ENCODE data around the gene SCUBE2.
A peak's percentile ranks its signal among the peaks of the same experiment; 100 is the strongest.
"Not testable (repeated sequence)": the region's sequence is repeated elsewhere in the genome, so short reads cannot be mapped to it uniquely, and the experiment has no call there.

SCUBE2 gene

GRCh38 chr11:9039863-9040262 lies 51.5 kb downstream of the SCUBE2 start:
- DNase-seq, result no peak

GRCh38 chr11:9039198-9039597 lies 52.2 kb downstream of the SCUBE2 start:
- DNase-seq, result no peak

- no peak for DNase-seq
Measured at GRCh38 chr11:9038541-9038940, 52.9 kb downstream of the SCUBE2 start.

- no peak for DNase-seq
Measured at GRCh38 chr11:9037963-9038362, 53.4 kb downstream of the SCUBE2 start.

GRCh38 chr11:9037046-9037780 lies 54.2 kb downstream of the SCUBE2 start:
- no peak for DNase-seq

- DNase-seq, result peak; percentile 89
Measured at GRCh38 chr11:9030601-9031000, 60.8 kb downstream of the SCUBE2 start.

- DNase-seq, result no peak
Measured at GRCh38 chr11:9029422-9029821, 62.0 kb downstream of the SCUBE2 start.

GRCh38 chr11:9028581-9028980 lies 62.8 kb downstream of the SCUBE2 start:
- DNase-seq, result no peak

GRCh38 chr11:9025101-9025850 lies 66.1 kb downstream of the SCUBE2 start:
- DNase-seq, result no peak

- DNase-seq, result no peak
Measured at GRCh38 chr11:9022961-9023680, 68.3 kb downstream of the SCUBE2 start.

- DNase-seq, result no peak
Measured at GRCh38 chr11:9020916-9021315, 70.5 kb downstream of the SCUBE2 start.

GRCh38 chr11:9019861-9020260 lies 71.5 kb downstream of the SCUBE2 start:
- DNase-seq, result no peak

GRCh38 chr11:9017773-9018172 lies 73.6 kb downstream of the SCUBE2 start:
- DNase-seq, result no peak

- no peak for DNase-seq
Measured at GRCh38 chr11:9016916-9017642, 74.3 kb downstream of the SCUBE2 start.

GRCh38 chr11:9015677-9016076 lies 75.7 kb downstream of the SCUBE2 start:
- peak; percentile 56 for DNase-seq

GRCh38 chr11:9014826-9015225 lies 76.6 kb downstream of the SCUBE2 start:
- no peak for DNase-seq

- no peak for DNase-seq
Measured at GRCh38 chr11:9013373-9013772, 78.0 kb downstream of the SCUBE2 start.

GRCh38 chr11:9009538-9009937 lies 81.9 kb downstream of the SCUBE2 start:
- not testable (repeated sequence) for DNase-seq

- DNase-seq, result no peak
Measured at GRCh38 chr11:9008661-9009060, 82.7 kb downstream of the SCUBE2 start.

- DNase-seq, result no peak
Measured at GRCh38 chr11:9008011-9008550, 83.3 kb downstream of the SCUBE2 start.

- DNase-seq, result no peak
Measured at GRCh38 chr11:9005087-9005486, 86.3 kb downstream of the SCUBE2 start.

- DNase-seq, result no peak
Measured at GRCh38 chr11:9004183-9004926, 87.0 kb downstream of the SCUBE2 start.
